Measurements from ENCODE around the gene XDH.

Gene XDH

GRCh38 chr2:31329081-31329625 lies 85.4 kb downstream of the XDH start:
- no peak overlapping the region for H3K4me3 ChIP-seq (ENCODE audit: low read depth, low read length)
- H3K27me3 ChIP-seq (ENCODE audit: insufficient read depth, low read depth, severe bottlenecking): no peaks in the 10 kb centered on the region
- no peak for DNase-seq
- TF ChIP-seq, protein P1, sequence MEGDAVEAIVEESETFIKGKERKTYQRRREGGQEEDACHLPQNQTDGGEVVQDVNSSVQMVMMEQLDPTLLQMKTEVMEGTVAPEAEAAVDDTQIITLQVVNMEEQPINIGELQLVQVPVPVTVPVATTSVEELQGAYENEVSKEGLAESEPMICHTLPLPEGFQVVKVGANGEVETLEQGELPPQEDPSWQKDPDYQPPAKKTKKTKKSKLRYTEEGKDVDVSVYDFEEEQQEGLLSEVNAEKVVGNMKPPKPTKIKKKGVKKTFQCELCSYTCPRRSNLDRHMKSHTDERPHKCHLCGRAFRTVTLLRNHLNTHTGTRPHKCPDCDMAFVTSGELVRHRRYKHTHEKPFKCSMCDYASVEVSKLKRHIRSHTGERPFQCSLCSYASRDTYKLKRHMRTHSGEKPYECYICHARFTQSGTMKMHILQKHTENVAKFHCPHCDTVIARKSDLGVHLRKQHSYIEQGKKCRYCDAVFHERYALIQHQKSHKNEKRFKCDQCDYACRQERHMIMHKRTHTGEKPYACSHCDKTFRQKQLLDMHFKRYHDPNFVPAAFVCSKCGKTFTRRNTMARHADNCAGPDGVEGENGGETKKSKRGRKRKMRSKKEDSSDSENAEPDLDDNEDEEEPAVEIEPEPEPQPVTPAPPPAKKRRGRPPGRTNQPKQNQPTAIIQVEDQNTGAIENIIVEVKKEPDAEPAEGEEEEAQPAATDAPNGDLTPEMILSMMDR (IDR thresholded peaks at IDR 0.05; ENCODE audit: low read depth, low read length): no peak
- no peaks in the 10 kb centered on the region for H3K9me3 ChIP-seq (ENCODE audit: severe bottlenecking)
- no peaks in the 10 kb centered on the region for H3K36me3 ChIP-seq
- no peak overlapping the region for H3K27ac ChIP-seq

DNA sequence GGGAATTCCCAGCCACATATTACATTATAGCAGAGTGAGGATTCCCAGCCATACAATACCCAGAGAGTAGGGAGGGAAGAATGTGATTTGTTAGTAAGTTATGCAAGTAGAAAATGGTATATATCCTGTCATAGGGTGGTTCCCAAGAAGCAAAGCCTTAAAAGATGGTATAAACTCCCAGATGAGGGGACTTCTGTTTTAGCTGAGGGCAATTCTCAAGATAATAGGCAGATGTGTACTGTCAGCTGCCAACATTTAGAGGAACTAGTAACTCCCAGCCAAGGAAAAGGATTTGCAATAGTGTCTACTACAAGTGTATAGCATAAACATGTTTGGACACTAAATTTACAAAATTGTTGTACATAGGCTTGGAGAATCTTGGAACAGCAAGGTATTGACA lies 86.5 kb downstream of the XDH start:
- TF ChIP-seq, protein P1 (IDR thresholded peaks at IDR 0.05; ENCODE audit: low read depth, low read length): no peak
- no peak for DNase-seq
- Histone ChIP-seq H3K27me3 (ENCODE audit: insufficient read depth, low read depth, severe bottlenecking) (no peaks in the 10 kb centered on the region), H3K27ac (no peak overlapping the region), H3K36me3 (no peaks in the 10 kb centered on the region), H3K4me3 (ENCODE audit: low read depth, low read length) (no peak overlapping the region), H3K9me3 (ENCODE audit: severe bottlenecking) (no peaks in the 10 kb centered on the region)

- Histone ChIP-seq H3K4me3 (ENCODE audit: low read depth, low read length) (no peak overlapping the region), H3K27ac (no peak overlapping the region), H3K36me3 (no peaks in the 10 kb centered on the region), H3K27me3 (ENCODE audit: insufficient read depth, low read depth, severe bottlenecking) (no peaks in the 10 kb centered on the region), H3K9me3 (ENCODE audit: severe bottlenecking) (no peaks in the 10 kb centered on the region)
- TF ChIP-seq, protein P1 (IDR thresholded peaks at IDR 0.05; ENCODE audit: low read depth, low read length): no peak
- DNase-seq: no peak
Observed at GRCh38 chr2:31327505-31327904, 87.0 kb downstream of the XDH start.

DNA sequence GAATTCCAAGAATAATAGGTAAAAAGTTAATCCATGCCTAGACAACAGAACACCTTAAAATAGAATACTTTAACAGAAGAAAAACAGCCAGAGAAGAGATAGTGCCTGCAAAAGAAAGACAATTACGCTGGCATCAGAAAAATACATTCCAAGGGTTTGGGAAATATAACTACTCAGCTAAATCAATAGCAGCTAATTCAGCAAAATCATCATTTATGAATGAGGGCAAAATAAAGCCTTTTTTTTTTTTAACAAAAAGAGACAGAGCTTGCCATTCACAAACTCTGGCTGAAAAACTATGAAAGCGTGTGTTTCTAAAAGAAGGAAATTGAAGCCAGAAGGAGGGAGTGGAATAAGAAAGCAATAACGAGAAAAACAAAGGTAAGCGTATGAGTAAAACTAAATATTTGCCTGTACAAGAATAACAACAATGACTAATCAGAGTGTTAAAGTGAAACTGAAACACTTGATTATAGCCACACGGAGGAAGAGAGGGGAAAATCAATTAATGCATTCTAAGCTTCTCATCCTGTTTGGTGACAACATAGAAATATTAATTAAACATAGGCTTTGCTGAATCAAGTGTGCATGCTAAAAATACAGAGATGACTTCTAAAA lies 90.4 kb downstream of the XDH start:
- H3K9me3 ChIP-seq (ENCODE audit: severe bottlenecking): no peaks in the 10 kb centered on the region
- no peaks in the 10 kb centered on the region for H3K36me3 ChIP-seq
- H3K27ac ChIP-seq: no peak overlapping the region
- no peak overlapping the region for H3K4me3 ChIP-seq (ENCODE audit: low read depth, low read length)
- DNase-seq: no peak
- no peaks in the 10 kb centered on the region for H3K27me3 ChIP-seq (ENCODE audit: insufficient read depth, low read depth, severe bottlenecking)
- TF ChIP-seq, protein P1 (IDR thresholded peaks at IDR 0.05; ENCODE audit: low read depth, low read length): no peak

GRCh38 chr2:31322371-31322770 lies 92.2 kb downstream of the XDH start:
- H3K36me3 ChIP-seq: no peaks in the 10 kb centered on the region
- no peak for DNase-seq
- H3K4me3 ChIP-seq (ENCODE audit: low read depth, low read length): no peak overlapping the region
- no peaks in the 10 kb centered on the region for H3K27me3 ChIP-seq (ENCODE audit: insufficient read depth, low read depth, severe bottlenecking)
- no peaks in the 10 kb centered on the region for H3K9me3 ChIP-seq (ENCODE audit: severe bottlenecking)
- H3K27ac ChIP-seq: no peak overlapping the region
- TF ChIP-seq, protein P1 (IDR thresholded peaks at IDR 0.05; ENCODE audit: low read depth, low read length): no peak
